ENCODE measurements around the gene RPL10A.
A peak's percentile ranks its signal among the peaks of the same experiment; 100 is the strongest.

Gene RPL10A

DNA sequence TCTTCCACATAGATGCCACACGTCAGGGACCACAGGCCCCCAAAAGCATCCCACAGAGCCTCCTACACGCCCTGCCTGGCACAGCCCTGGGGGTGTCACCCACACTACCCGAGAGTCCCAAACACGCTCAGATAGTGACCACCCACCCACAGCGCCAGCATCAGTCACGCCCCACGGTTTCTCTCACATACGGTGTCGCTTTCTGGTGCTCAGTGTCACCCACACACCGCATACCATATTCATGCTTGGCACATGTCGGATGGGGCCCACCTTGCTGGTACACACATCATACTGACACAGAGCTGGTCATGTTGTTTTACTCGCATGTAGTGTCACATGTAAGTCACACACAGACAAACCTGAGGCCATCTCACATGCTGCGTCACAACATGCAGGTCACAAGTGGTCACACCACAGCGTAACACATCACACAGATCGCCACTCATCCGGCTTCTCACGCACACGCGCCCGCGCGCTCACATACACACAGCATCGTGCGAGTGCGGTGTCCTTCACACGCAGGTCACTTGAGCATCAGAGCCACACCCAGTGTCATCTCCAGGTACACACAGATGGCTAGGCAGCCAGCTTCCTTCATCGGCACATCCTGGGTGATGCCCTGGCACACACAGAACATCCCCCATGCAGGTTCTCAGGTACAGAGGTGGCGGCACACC is 25.2 kb downstream of the RPL10A start:
- no peak for DNase-seq

DNA sequence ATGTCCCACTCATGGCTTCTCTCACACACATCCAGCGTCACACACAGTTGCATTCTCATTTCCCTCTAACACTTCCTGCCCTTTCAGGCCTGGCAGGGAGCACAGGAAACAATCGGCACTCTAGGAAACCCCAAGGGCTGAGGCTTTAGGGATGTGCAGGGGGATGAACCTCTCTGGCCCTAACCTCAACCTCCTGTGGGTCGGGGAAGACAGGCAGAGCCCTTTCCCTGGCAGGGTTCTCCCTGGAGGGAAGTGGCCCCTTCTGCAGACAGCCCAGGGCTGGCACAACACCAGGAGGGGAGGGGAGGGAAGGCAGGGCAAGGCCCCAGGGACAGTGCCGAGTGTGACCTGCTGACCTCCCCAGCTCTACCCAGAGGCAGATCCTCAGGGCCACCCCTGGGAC is 26.0 kb downstream of the RPL10A start:
- peak; percentile 54 for DNase-seq

DNA sequence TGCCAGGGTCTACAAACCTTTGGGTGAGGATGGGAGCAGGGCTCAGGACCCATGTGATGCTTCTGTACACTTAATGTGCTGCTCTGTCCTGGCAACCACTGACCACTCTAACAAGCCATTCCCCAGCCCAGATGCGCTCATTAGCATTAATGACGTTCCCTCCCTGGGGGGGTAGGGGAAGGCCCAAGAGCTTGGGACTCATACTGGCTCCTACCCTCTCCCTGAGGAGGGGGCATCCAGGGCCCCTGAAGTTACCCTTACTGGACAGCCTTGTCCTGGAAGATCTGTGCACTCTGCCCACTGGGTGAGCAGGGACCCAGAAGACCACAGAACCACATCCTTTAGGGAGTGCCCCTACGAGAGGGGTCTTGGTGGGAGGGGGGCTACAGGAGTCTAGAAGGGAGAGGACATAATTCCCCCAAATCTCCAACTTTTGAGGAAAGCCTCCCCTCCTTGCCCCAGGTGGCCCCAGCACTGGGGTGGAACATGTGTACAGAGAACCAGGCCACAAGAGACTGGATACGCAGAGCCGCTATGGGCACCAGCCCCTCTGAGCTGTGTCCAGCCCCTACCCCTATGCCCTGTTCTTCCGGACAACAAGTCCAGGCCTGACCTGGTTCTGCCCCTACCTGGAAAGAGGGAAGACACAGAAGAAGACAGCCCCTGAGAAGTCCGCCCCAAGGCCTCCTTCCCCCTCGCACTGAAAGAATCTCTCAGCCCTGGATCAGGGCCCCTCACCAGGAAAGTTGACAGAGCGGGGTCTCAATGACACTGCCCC is 27.2 kb downstream of the RPL10A start:
- DNase-seq, result no peak

DNA sequence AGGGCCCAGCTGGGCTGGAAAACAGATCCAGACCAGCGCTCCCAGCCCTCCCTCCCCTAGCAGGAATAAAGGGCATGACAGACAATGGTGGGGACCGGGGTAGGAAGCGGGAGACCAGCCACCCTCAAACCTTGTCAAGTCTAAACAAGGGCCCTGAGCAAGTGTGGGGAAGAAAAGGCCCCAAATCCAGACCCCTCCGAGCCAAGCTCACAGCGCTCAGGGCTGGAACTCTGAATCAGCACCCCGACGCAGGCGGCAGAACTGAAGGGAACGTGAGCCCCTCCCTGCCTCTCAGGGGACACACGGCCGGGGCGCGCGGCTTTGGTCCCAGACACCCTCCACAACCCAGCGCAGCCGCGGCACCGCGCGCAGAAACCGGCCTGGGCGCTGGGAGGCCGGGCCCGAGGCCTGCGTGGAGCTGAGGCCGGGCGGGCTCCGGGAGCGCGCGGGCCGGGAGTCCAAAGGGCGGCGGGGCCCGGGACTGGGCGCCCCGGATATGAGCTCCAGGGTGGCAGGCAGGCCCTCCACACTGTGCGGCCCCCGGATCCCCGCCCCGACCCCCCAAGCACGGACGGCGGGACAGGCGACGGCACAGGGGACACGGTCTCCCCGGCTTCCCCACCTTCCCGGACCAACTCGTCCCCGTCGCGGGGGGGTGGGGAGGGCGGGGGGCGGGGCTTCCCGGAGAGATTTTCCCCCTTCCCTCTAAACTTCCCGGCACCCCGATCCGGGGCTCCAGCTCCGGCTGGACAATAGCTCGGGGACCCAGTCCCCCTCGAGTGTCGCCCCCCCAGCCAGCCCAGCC is 28.0 kb downstream of the RPL10A start:
- no peak for DNase-seq

DNA sequence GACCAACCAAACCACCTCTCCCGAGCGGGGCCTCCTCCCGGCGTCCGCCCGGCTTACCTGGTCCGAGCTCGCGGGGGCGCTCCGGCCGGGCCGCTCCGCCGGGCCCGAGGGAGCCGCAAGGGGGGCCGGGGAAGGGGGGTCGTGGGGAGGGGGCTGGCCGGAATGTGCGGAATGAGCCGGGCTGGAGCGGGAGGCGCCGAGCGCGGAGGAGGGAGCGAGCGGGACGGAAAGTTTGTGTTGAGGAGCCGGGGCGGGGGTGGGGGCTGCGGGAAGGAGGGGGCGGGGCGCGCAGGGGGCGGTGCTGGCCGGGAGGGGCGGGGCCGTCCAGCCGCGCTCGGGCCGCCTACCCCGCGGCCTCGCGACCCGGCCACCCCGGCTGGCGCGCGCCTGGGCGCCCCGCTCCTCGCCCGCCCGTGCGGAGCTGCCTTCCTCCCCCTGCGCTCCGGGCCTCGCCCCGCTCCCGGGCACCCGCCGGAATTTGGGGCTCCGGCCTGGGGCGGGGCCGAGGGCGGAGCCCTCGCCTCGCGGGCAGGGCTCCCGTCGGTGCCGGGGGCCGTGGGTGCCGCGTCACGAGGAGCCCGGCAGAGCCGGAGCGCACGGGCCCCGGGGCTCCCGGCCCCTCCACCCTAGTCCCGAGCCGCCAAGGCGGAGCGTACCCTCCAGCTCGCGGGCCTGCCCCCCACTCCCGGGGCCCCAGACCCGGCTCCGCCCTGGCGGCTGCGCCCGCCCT is 28.8 kb downstream of the RPL10A start, which contains the start of gene TEAD3:
TSS of gene TEAD3 (minus strand) at position 239 of the 730 bp plus-strand sequence.
- no peak for DNase-seq

DNA sequence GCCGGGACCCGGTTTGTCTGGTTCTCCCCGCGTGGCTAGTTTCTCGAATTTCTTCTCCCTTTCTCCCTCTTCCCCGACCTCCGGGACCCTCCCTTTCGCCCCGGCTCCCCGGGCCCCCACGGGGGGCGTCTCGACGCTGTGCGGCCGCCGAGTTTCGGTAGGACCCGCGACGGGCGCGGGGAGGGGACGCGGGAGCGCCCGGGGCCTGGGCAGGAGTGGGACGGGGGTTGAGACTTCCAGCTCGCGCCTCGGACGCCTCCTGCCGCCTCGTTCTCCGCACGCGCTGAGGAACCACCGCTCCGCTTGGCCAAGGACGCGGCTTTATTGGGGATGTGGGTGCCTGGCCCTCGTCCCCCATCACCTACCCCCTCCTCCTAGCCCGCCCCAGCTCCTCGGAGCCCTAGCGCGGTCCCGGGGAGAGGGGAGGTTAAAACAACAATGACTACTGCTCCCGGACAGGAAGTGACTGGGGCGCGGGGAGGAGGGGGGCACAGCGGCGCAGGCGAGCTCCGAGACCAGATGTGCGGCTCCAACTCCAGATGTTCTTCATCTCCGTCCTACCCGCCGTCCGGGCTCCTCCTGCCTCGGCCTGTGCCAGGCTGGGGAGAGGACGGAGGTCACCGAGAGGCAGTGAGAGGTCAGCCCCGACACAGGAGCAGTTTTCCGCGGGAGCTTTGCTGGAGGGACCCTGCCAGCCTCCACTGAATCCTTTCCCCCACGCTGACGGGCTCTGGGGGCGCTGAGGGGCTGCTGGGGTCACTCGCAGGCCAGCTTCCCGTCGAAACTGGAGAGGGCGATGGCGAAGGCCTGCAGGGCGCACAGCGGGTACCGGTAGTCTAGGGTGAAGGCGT is 29.6 kb downstream of the RPL10A start:
- peak; percentile 73 for DNase-seq

DNA sequence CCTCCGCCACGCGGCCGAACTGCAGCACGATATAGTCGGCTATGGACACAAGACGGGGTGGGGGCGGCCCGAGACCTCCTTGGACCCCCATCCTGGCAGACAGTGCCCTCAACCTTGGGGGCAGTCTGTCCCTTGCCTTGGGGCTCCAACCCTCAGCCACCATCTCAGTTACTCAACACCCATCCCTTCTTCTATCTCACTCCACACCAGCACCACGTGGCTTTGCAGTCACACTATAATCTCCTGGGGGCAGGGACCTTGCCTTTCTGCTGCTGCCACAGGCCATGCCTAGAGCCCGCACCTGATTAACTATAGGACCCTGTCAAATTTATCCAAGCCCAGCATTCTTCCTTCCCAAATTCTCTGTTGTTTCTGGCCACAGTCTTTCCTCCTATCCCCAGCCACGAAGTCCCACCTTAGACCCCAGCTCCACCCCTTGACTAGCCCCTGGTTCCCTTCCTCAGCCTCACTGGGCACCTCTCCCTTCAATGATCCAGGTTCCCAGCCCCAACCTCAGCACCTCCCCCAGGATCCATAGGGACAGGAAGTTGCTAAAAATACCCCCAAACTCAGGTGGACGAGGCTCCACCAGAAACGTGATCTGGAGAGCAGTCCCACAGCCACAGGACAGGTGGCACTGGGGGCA is 30.3 kb downstream of the RPL10A start:
- DNase-seq, result no peak

DNA sequence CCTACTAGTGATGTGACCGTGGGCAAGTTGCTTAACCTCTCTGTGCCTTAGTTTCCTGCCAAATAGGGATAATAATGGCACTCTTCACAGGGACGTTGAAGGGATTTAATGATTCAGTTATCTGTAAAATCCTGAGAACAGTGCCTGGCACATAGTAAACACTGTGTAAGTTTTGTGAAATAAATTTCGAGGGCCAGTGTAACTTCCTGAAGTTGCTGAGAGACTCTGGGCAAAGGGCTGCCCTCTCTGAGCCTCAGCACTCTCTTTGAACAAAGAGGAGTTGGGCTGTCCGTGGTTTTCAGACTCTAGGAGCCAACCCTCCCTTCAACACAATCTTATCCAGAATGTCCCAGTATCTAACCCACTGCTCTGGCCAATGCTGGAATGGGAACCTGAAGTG is 31.2 kb downstream of the RPL10A start:
- DNase-seq, result no peak

DNA sequence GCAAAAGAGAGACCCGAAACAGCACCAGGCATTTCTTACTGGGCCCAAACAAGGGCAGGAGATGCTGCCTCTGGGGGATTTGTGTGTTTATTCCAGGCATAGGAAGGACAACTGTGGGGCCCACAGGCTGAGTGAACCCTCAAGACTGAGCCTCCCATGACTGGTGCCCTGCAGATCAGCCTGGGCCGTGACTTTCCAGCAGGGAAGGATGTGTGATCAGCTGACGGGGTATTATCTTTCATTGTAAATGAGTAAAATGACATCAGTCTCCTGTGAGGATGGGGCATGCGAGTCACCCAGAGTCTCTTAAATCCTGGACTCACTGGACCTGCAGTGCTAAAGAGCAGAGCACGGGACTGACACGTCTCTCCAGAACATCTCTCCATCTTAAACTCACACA is 32.6 kb downstream of the RPL10A start:
- peak; percentile 65 for DNase-seq

DNA sequence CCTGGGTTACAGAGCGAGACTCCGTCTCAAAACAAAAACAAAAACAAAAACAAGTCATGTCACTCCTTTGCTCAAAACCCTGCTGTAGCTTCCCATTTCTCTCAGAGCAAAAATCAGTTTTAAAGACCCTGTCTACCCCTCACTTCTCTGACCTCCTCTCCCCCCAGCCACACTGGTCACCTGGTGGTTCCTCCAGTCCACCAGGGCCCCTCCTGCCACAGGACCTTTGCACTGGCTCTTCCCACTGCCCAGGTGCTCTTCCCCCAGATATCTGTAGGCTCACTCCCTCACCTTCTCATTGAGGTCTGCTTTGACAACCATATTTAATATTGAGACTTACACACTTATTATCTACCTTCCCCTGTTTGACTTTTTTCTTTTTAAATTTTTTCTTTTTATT is 33.6 kb downstream of the RPL10A start:
- no peak for DNase-seq

DNA sequence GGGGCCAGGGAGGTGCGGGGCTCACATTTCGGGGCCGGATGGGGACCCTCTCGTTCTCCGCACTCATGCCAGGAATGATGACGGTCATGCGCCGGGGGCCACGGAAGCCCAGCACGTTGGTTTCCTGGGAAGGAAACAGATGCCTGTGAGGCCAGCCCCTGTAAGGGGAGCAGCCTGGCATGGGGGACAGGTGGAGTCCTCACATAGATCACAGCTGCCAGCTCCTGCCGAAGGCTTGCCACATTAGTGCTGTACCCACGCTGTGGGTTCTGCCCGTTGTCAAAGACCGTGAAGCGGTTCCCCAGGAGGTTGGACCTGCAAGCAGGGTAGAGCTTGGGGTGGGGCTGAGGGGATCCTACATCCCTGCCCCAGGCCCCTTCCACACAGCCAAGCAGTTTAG is 35.3 kb downstream of the RPL10A start:
- no peak for DNase-seq

DNA sequence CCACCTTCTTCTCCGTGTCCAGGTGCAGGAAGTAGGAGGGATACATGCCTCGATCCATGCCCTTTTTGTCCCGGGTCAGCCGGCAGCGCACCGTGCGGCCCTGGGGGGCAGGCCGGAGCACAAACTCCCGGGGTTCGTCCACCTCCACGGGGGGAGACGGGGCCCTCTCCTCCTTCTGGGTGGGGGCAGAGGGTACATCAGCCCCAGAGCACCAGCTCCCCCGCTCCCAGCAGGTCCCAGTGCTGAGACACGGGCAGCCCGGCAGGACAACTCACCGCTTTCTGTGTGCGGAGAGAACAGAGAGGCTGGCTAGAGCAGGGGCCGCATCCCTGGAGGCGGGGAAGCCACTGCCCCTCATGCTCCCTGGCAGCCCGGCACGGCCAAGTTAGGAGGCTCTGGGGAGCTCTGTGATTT is 37.8 kb downstream of the RPL10A start:
- DNase-seq, result no peak

DNA sequence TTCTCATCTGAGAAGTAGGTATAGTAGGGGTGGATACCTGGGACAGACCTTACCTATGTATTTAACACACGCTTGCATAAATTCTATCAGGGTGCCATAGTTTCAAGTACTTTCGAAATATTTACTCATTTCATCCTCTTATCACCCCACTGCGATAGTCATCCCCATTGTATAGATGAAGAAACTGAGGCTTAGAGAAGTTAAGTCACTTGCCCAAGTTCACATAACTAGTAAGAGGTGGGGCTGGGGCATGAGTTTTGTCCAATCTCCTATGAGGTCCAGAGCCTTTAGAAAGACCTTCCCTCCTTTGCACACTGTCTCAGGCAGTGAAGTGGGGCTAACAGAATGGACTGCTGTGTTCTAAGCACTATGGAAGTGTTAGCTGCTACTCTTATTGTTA is 38.3 kb downstream of the RPL10A start:
- DNase-seq, result no peak

DNA sequence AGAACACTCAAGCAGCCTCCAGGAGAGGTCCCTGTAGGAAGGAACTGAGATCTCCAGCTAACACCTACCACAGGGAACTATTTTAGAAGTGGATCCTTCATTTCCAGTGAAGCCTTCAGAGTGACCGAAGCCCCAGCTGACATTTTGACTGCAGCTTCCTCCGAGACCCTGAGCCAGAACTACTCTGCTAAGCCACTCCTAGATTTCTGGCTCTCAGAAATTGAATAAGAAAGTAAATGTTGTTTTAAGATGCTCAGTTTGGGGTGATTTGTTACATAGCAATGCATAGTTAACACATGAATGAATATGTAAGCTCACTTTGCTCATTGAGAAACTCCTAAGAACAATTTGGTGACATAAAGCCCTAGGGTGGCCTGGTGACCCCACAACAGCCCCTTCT is 39.0 kb downstream of the RPL10A start:
- no peak for DNase-seq

DNA sequence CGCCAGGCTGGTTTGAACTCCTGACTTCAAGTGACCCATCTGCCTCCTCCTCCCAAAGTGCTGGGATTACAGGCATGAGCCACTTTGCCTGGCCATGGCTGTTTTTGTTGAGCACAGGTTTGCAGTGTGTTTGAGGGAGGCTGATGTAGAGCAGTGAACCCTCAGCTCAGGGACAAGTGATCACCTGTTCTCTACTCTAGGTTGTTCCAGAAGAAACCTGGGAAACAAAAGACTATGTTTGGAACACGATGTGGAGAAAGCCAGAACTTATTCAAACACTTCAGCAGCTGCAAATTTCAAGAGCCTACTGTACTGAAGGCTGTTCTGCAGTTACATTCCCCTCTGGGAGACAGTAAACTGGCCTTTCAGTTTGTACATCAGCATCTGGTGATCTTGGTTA is 39.8 kb downstream of the RPL10A start:
- DNase-seq, result peak; percentile 79

DNA sequence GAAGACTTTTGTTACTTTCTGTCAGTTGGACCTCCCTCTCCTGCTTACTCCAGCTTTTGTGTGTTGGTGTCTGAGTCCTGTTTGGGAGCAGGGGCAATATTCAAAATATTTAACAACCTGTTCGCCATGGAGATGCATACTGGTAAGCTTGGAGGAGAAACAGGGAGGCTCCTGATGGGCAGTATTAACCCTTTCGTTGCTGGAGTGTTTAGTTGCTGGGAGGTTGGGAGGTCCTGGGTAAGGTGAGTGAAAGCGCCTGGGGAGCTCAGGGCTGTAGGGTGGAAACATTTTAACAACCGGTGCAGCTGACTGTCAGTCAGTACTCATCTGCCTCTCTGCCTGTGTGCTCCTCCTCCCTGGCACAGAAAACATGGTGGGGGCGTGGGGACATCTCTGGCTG is 40.3 kb downstream of the RPL10A start:
- no peak for DNase-seq

DNA sequence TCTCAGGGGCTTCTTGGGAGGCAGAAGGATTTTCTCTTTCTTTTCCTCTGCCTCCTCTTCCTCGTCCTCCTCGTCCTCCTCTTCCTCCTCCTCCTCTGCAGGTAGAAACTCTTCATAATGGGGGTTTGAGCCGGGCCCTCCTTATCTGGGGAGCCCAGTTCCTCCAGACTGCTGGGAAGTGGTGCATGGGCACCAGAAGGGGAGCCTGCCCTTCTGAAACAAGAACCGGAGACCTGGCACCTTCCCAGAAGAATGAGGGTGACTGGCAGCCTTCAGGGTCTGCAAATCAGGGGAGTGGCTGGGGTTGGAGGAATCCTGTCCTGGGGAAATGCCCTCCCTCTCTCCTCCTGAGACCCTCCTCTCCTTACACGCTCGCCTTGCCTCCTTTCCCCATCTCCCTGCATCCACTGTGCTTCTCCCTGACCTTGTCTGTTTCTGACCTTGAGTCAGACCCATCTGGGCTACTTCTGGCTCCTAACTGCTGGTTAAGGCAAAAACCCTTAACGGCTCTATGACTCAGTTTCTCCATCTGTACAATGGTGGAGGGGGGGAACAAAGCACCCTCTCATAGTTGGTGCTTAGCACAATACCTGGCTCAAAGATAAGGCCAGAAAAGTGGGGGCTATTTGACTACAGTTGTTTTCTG is 42.8 kb downstream of the RPL10A start:
- no peak for DNase-seq

DNA sequence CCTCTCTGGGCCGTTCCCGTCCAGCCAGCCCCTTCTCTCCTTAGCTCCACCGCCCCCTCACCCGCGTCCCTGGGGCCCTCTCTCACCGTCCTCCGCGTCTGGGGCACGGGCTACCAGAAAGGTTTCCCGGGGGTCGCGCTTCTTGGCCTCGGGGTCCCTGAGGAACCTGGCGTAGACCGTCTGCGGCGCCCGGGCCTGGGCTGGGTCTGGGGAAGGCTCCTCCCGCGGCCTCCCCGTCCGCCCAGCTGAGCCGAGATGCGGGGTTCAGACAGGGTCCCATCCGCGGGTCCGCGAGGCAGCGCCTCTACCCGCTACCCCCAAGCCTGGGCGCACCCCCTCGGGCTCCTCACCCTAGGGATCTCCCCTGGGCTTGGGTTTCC is 43.4 kb downstream of the RPL10A start:
- DNase-seq, result no peak

DNA sequence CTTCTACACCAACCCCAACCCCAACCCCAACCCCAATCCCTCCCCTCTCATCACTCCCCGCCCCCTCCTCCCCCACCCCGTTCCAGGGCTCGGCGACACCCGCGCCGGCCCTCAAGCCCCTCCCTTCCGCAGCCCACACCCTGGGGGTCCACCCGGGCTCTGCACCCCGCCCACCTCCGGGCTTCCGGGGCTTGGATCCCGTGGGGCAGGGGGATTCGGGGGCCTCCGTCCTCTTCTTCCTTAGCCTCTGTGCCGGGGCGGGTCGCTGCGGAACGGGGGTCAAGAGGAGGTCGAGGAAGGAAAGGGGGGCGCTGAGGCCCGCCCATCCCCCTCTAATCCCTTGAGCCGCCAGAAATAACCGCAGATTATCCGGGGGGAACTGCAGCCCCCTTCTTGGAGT is 43.8 kb downstream of the RPL10A start:
- DNase-seq, result no peak

DNA sequence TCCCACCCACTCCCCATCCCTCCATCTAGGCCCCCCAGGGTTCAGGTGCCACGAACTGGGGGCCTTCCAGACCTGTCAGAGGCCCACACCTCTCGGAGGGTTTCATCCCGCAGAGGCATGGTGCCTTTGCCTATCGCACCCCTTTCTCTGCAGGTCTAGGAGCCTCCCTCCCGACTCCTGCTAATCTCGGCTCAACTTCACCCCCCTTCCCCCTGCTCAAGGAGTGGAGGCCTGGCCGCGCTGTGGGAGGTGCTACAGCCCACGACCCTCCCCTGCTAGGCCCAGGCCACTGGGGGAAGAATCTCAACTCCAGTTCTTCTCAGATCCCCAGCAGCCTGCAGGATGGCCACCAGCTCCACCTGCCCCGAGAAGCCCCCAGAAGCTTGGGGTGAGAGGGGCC is 44.5 kb downstream of the RPL10A start, which contains the start of gene TULP1:
TSS of gene TULP1 (minus strand) at position 157 of the 400 bp plus-strand sequence. CDS start at position 119, 38 bp downstream.
- no peak for DNase-seq

DNA sequence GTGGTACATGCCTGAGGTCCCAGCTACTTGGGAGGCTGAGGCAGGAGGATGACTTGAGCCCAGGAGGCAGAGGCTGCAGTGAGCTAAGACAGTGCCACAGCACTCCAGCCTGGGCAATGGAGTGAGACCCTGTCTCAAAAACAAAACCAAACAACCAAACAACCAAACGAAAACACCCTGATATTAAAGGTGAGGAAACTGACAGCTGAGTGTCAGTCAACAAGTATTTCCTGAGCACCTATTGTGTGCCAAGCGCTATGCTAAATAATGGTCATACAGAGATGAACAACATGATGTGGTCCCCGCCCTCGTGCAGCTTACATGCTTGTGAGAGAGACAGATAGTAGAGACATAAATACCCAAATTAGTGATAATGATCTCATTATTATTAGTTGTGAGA is 46.4 kb downstream of the RPL10A start:
- no peak for DNase-seq

Data from NCI-H510A treated with DMSO at 0.1 percent for 48 hours (cell line).